GM12874 (cell line): ENCODE data around the gene LCLAT1.

Experiments used
- TF ChIP-seq, protein P1 (sequence below): IDR thresholded peaks from 2 replicates; pipeline ENCODE4 v1.5.1; 2011; ENCODE audit warnings: low read depth, mild to moderate bottlenecking, control low read depth, low read length, moderate library complexity; ENCODE audit not compliant: insufficient read depth

Gene LCLAT1

GRCh38 chr2:30456106-30456505, 9.1 kb downstream of the LCLAT1 start:
- TF ChIP-seq, protein P1, sequence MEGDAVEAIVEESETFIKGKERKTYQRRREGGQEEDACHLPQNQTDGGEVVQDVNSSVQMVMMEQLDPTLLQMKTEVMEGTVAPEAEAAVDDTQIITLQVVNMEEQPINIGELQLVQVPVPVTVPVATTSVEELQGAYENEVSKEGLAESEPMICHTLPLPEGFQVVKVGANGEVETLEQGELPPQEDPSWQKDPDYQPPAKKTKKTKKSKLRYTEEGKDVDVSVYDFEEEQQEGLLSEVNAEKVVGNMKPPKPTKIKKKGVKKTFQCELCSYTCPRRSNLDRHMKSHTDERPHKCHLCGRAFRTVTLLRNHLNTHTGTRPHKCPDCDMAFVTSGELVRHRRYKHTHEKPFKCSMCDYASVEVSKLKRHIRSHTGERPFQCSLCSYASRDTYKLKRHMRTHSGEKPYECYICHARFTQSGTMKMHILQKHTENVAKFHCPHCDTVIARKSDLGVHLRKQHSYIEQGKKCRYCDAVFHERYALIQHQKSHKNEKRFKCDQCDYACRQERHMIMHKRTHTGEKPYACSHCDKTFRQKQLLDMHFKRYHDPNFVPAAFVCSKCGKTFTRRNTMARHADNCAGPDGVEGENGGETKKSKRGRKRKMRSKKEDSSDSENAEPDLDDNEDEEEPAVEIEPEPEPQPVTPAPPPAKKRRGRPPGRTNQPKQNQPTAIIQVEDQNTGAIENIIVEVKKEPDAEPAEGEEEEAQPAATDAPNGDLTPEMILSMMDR = no peak

- TF ChIP-seq, protein P1 = no peak
Observed at GRCh38 chr2:30456579-30456978, 9.5 kb downstream of the LCLAT1 start.

DNA sequence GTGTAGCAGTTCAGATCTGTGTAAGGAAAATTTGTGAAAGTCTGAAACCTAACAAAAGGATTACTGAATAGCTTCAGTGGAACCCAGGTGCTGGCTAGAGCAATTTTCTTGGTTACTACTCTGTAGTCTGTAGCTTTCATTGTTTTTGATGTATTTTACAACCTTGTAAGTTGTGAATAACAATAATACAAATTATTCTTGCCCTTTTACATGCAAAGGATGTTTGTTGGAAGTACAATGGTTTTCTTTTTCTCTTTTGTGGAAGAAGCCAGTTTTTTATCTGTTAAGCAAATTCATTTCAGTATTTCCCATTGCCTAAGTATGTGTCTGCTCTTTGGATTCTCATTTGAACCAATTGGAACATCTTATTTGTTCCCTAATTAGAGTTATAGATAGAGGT, 10.2 kb downstream of the LCLAT1 start:
- TF ChIP-seq, protein P1 = no peak

DNA sequence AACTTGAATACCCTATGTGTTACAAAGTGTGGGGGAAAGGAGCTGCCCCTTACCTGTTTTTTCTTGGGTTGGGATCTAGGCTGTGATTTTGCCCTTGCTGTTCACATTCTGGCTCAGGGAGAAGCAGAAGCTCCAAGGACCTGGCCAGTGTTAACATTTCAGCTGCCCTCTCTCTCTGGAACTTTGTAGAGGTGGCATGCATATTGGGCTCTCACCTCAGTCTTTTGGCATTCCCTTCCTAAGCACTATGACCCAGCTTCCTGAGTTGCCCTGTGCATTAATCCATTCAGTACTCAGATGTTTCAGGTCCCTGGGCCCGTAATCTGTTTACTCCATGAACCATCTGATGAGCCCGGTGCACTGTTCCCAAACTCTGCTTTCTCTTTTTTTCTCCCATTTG, 12.1 kb downstream of the LCLAT1 start:
- TF ChIP-seq, protein P1 = no peak

- TF ChIP-seq, protein P1 = no peak
Observed at GRCh38 chr2:30462131-30462857, 15.2 kb downstream of the LCLAT1 start.

GRCh38 chr2:30463535-30463934, 16.5 kb downstream of the LCLAT1 start:
- TF ChIP-seq, protein P1 = no peak

GRCh38 chr2:30464544-30465170, 17.6 kb downstream of the LCLAT1 start:
- TF ChIP-seq, protein P1 = no peak
